ENCODE measurements around the gene ERG.

ERG gene

GRCh38 chr21:38429011-38429410 is 69.3 kb downstream of the ERG start:
- Histone ChIP-seq H3K36me3 (ENCODE audit: insufficient read depth, low read depth, low read length) (no peaks in the 10 kb centered on the region), H3K27ac (ENCODE audit: low read length) (no peak overlapping the region), H3K4me1 (ENCODE audit: insufficient read depth, low read length) (no peaks in the 10 kb centered on the region), H3K9me3 (ENCODE audit: insufficient read depth, low read depth, low read length) (no peaks in the 10 kb centered on the region), H3K4me3 (ENCODE audit: low read length) (no peak overlapping the region), H3K9ac (ENCODE audit: low read depth, low read length) (no peak overlapping the region), H3K27me3 (ENCODE audit: insufficient read depth, low read length) (no peaks in the 10 kb centered on the region)

DNA sequence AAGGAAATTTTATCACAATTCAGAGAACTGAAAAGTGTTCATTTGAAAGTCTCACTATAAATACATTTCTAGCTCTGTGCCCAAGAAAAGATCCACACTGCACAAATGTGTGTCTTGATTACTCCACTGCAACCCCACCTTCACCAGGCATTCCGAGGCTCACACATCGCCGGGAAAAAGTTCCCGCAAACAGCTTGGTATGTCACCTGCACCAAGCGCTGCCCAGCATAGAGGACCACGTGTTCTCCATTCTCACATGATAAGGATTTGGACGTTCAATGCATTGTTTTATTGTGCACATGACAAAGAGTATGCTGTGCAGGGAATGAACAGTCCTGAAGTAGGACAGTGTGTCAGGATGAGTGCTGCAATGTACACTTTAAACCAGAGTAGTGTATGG is 70.1 kb downstream of the ERG start:
- H3K27ac ChIP-seq (ENCODE audit: low read length), result no peak overlapping the region
- no peaks in the 10 kb centered on the region for H3K4me1 ChIP-seq (ENCODE audit: insufficient read depth, low read length)
- H3K9me3 ChIP-seq (ENCODE audit: insufficient read depth, low read depth, low read length), result no peaks in the 10 kb centered on the region
- H3K36me3 ChIP-seq (ENCODE audit: insufficient read depth, low read depth, low read length), result no peaks in the 10 kb centered on the region
- no peak overlapping the region for H3K9ac ChIP-seq (ENCODE audit: low read depth, low read length)
- no peak overlapping the region for H3K4me3 ChIP-seq (ENCODE audit: low read length)
- H3K27me3 ChIP-seq (ENCODE audit: insufficient read depth, low read length), result no peaks in the 10 kb centered on the region

DNA sequence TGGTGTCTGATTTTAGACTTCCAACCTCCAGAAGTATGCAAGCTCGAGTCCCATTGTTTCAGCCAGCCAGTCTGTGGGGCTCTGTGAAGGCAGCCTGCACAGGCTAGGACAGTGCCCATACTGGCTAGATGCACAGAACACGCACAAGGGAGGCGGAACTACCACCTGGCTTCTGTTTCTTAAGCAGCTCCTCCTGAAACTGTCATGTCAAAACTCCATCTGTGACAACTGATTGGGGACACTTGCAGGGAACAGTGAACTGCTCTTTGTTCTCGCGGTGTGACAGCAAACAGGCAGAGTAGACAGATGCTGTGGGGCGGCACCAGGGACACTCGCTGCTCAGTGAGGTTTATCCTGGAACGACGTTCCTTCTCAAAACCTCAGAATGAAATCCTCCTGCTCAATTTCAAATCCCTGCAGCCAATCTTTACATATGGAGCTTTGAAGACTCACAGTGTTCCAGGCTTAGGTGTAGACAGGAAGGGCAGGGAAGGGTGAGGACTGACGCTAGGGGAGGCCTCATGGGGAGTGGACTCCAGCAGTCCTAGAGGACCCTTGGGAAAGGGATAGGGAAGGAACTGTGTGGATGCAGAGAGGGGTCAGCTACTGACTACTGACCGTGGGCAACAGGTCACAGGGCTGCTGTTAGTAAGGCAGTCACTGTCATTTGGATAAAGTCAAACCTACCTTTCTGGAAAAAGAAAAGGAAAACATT is 73.8 kb downstream of the ERG start:
- H3K9ac ChIP-seq (ENCODE audit: low read depth, low read length), result no peak overlapping the region
- H3K4me1 ChIP-seq (ENCODE audit: insufficient read depth, low read length), result no peaks in the 10 kb centered on the region
- H3K9me3 ChIP-seq (ENCODE audit: insufficient read depth, low read depth, low read length), result no peaks in the 10 kb centered on the region
- no peaks in the 10 kb centered on the region for H3K36me3 ChIP-seq (ENCODE audit: insufficient read depth, low read depth, low read length)
- H3K4me3 ChIP-seq (ENCODE audit: low read length), result no peak overlapping the region
- H3K27me3 ChIP-seq (ENCODE audit: insufficient read depth, low read length), result no peaks in the 10 kb centered on the region
- H3K27ac ChIP-seq (ENCODE audit: low read length), result no peak overlapping the region

GRCh38 chr21:38422082-38422481 is 76.2 kb downstream of the ERG start:
- Histone ChIP-seq H3K4me1 (ENCODE audit: insufficient read depth, low read length) (no peaks in the 10 kb centered on the region), H3K9ac (ENCODE audit: low read depth, low read length) (no peak overlapping the region), H3K36me3 (ENCODE audit: insufficient read depth, low read depth, low read length) (no peaks in the 10 kb centered on the region), H3K4me3 (ENCODE audit: low read length) (no peak overlapping the region), H3K9me3 (ENCODE audit: insufficient read depth, low read depth, low read length) (no peaks in the 10 kb centered on the region), H3K27me3 (ENCODE audit: insufficient read depth, low read length) (no peaks in the 10 kb centered on the region), H3K27ac (ENCODE audit: low read length) (no peak overlapping the region)

DNA sequence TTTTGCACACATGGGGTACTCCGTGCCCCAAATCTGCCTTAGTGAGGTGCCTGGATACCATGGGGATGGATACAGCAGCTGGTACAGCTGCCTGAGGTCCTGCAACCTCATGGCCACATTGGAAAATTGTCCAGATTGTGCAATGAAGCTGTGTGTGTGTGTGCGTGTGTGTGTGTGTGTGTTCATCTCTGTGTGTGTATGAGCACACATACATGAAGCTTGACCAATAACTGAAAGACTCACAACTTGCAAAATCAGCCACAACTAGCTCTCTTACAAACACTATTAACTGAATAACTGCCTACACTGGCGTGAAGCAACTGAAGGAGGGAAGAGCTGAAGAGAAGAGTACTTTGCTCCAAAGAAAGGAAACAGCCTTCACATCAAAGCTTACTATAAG is 78.1 kb downstream of the ERG start:
- Histone ChIP-seq H3K36me3 (ENCODE audit: insufficient read depth, low read depth, low read length) (no peaks in the 10 kb centered on the region), H3K9me3 (ENCODE audit: insufficient read depth, low read depth, low read length) (no peaks in the 10 kb centered on the region), H3K27me3 (ENCODE audit: insufficient read depth, low read length) (no peaks in the 10 kb centered on the region), H3K4me3 (ENCODE audit: low read length) (no peak overlapping the region), H3K4me1 (ENCODE audit: insufficient read depth, low read length) (no peaks in the 10 kb centered on the region), H3K9ac (ENCODE audit: low read depth, low read length) (no peak overlapping the region), H3K27ac (ENCODE audit: low read length) (no peak overlapping the region)

GRCh38 chr21:38417726-38418125 is 80.6 kb downstream of the ERG start:
- no peak overlapping the region for H3K27ac ChIP-seq (ENCODE audit: low read length)
- H3K36me3 ChIP-seq (ENCODE audit: insufficient read depth, low read depth, low read length), result no peaks in the 10 kb centered on the region
- H3K4me1 ChIP-seq (ENCODE audit: insufficient read depth, low read length), result peaks cover 6% of the 10 kb centered on the region; the same call in 1 of the 2 replicates
- no peaks in the 10 kb centered on the region for H3K27me3 ChIP-seq (ENCODE audit: insufficient read depth, low read length)
- H3K4me3 ChIP-seq (ENCODE audit: low read length), result no peak overlapping the region
- H3K9ac ChIP-seq (ENCODE audit: low read depth, low read length), result no peak overlapping the region
- H3K9me3 ChIP-seq (ENCODE audit: insufficient read depth, low read depth, low read length), result no peaks in the 10 kb centered on the region

- H3K36me3 ChIP-seq (ENCODE audit: insufficient read depth, low read depth, low read length), result no peaks in the 10 kb centered on the region
- peaks cover 7% of the 10 kb centered on the region; the same call in 1 of the 2 replicates for H3K4me1 ChIP-seq (ENCODE audit: insufficient read depth, low read length)
- H3K27ac ChIP-seq (ENCODE audit: low read length), result no peak overlapping the region
- no peaks in the 10 kb centered on the region for H3K9me3 ChIP-seq (ENCODE audit: insufficient read depth, low read depth, low read length)
- H3K27me3 ChIP-seq (ENCODE audit: insufficient read depth, low read length), result no peaks in the 10 kb centered on the region
- H3K4me3 ChIP-seq (ENCODE audit: low read length), result no peak overlapping the region
- H3K9ac ChIP-seq (ENCODE audit: low read depth, low read length), result no peak overlapping the region
These were observed 81.5 kb downstream of the ERG start for GRCh38 chr21:38416791-38417190.

GRCh38 chr21:38413958-38414548 is 84.2 kb downstream of the ERG start:
- Histone ChIP-seq H3K9me3 (ENCODE audit: insufficient read depth, low read depth, low read length) (no peaks in the 10 kb centered on the region), H3K4me3 (ENCODE audit: low read length) (no peak overlapping the region), H3K27ac (ENCODE audit: low read length) (no peak overlapping the region), H3K36me3 (ENCODE audit: insufficient read depth, low read depth, low read length) (no peaks in the 10 kb centered on the region), H3K27me3 (ENCODE audit: insufficient read depth, low read length) (no peaks in the 10 kb centered on the region), H3K4me1 (ENCODE audit: insufficient read depth, low read length) (peaks cover 18% of the 10 kb centered on the region; the same call in 1 of the 2 replicates), H3K9ac (ENCODE audit: low read depth, low read length) (no peak overlapping the region)

DNA sequence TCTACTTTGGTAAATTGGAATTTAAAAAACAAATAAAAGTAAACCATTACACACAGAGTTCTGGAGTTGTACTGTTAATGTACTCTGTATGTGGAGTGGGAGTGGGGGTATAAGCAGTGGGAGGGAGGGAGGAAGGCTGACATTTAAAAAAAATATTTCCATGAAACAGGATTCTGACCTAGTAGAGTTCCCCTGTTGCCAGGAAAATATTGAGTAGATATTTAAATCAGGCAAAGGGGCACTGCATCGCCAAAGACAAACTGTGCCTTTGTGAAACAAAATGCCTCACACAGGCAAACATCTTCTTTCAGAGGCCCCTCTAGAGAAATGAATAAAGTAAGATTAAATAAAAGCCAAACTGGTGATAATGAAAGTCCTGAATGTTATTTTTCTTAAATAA is 87.8 kb downstream of the ERG start:
- Histone ChIP-seq H3K27me3 (ENCODE audit: insufficient read depth, low read length) (no peaks in the 10 kb centered on the region), H3K4me3 (ENCODE audit: low read length) (no peak overlapping the region), H3K9ac (ENCODE audit: low read depth, low read length) (peak overlapping the region; percentile 47; the same call in 1 of the 2 replicates), H3K4me1 (ENCODE audit: insufficient read depth, low read length) (peaks cover 18% of the 10 kb centered on the region; the same call in 1 of the 2 replicates), H3K27ac (ENCODE audit: low read length) (no peak overlapping the region), H3K36me3 (ENCODE audit: insufficient read depth, low read depth, low read length) (no peaks in the 10 kb centered on the region), H3K9me3 (ENCODE audit: insufficient read depth, low read depth, low read length) (no peaks in the 10 kb centered on the region)

GRCh38 chr21:38409907-38410306 is 88.4 kb downstream of the ERG start:
- no peak overlapping the region for H3K4me3 ChIP-seq (ENCODE audit: low read length)
- no peaks in the 10 kb centered on the region for H3K36me3 ChIP-seq (ENCODE audit: insufficient read depth, low read depth, low read length)
- peaks cover 18% of the 10 kb centered on the region; the same call in 1 of the 2 replicates for H3K4me1 ChIP-seq (ENCODE audit: insufficient read depth, low read length)
- no peak overlapping the region for H3K9ac ChIP-seq (ENCODE audit: low read depth, low read length)
- no peaks in the 10 kb centered on the region for H3K27me3 ChIP-seq (ENCODE audit: insufficient read depth, low read length)
- H3K9me3 ChIP-seq (ENCODE audit: insufficient read depth, low read depth, low read length), result no peaks in the 10 kb centered on the region
- no peak overlapping the region for H3K27ac ChIP-seq (ENCODE audit: low read length)

GRCh38 chr21:38404177-38404576 is 94.1 kb downstream of the ERG start:
- H3K4me3 ChIP-seq (ENCODE audit: low read length), result no peak overlapping the region
- H3K4me1 ChIP-seq (ENCODE audit: insufficient read depth, low read length), result no peaks in the 10 kb centered on the region; the same call in 1 of the 2 replicates
- H3K36me3 ChIP-seq (ENCODE audit: insufficient read depth, low read depth, low read length), result no peaks in the 10 kb centered on the region
- no peaks in the 10 kb centered on the region for H3K9me3 ChIP-seq (ENCODE audit: insufficient read depth, low read depth, low read length)
- H3K27ac ChIP-seq (ENCODE audit: low read length), result no peak overlapping the region
- H3K9ac ChIP-seq (ENCODE audit: low read depth, low read length), result no peak overlapping the region
- H3K27me3 ChIP-seq (ENCODE audit: insufficient read depth, low read length), result no peaks in the 10 kb centered on the region

DNA sequence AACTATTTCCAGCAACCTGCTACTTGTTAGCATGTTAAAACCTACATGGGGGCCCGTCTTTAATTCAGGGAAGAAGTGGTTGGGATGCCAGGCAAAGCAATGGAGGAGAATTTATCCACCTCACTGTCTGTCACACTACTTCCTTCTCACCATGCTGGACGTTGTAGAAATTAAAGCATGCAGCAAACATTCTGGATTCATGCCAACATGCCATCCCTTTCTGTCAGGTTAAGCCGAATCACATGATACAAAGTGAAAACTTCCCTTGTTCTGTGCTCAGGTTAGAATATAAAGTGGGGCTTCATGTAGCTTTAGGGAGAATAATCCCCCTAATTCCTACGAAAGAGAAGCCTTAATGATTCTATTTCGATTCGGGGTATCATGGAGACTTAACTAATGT is 95.5 kb downstream of the ERG start:
- Histone ChIP-seq H3K4me1 (ENCODE audit: insufficient read depth, low read length) (no peaks in the 10 kb centered on the region; the same call in 1 of the 2 replicates), H3K9me3 (ENCODE audit: insufficient read depth, low read depth, low read length) (no peaks in the 10 kb centered on the region), H3K27me3 (ENCODE audit: insufficient read depth, low read length) (no peaks in the 10 kb centered on the region), H3K27ac (ENCODE audit: low read length) (no peak overlapping the region), H3K36me3 (ENCODE audit: insufficient read depth, low read depth, low read length) (no peaks in the 10 kb centered on the region), H3K4me3 (ENCODE audit: low read length) (no peak overlapping the region), H3K9ac (ENCODE audit: low read depth, low read length) (no peak overlapping the region)

Data from iPS-20b (cell line).